GM19035 (cell line): Measurements from ENCODE around the gene SDSL.

Experiments used
- ATAC-seq: cut with Tn5 transposase; IDR thresholded peaks from one replicate; pipeline ENCODE4 v1.9.1; 2021; ENCODE audit not compliant: unreplicated experiment

Gene SDSL

GRCh38 chr12:113479216-113479589, 57.0 kb downstream of the SDSL start:
- no peak for ATAC-seq

- no peak for ATAC-seq
Observed at GRCh38 chr12:113479590-113480335, 57.6 kb downstream of the SDSL start.

- no peak for ATAC-seq
Observed at GRCh38 chr12:113480336-113480971, 58.3 kb downstream of the SDSL start.

- ATAC-seq = no peak
Observed at GRCh38 chr12:113482334-113482733, 60.2 kb downstream of the SDSL start.

GRCh38 chr12:113485330-113485729, 63.1 kb downstream of the SDSL start:
- ATAC-seq = no peak

- no peak for ATAC-seq
Observed at GRCh38 chr12:113486722-113487121, 64.5 kb downstream of the SDSL start.
